Measurements from ENCODE around the gene EFCAB6. TPM values are rescaled to one million over a fixed set of nuclear protein-coding genes. Genes with fewer than 3 reads are reported as not detected.

EFCAB6 gene
- total RNA-seq, 1 donor from 2014 or later: 0.26 TPM

- DNase-seq (ENCODE audit: low read depth, low spot score): no peak
Measured at GRCh38 chr22:43643387-43643786, 168.7 kb downstream of the EFCAB6 start.

DNA sequence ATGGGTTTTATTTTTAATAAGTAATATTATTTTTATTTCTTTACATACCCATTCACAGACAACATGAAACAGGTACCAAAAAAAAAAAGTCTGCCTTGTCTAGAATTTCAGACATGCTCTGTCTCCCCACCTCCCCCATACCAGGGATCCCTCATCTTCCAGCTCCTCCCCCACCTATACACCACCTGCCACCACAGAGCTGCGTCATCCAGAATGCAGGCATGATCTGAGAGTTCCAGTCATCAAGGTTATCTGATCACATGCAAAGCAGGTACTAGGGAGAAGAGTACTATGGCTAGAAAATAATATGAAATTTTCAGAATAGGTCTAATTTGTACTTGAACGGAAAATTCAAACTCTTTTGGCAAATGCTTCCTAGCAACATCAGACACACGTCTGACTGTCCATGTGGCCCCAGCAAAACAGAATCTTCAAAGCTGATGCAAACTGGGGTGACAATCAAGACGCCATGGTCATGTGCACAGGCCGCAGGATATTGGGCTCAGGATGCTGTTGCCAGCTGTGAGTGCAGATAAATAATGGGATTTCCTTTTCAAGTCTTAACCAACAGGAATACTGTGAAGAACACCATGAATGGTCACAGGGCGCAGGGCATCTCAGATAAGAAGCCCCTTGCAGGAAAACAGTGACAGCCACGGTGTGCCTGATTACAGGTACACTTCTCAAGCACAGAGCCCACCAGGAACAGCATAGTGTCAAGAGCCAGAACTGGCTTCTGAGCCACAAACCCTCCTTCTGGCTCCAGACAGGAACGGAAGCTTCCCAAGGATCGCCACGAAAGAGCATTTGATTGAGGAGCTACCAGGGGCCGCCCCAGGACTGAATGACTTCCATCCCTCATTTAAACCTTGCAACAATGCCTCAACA, 169.5 kb downstream of the EFCAB6 start:
- no peak for DNase-seq (ENCODE audit: low read depth, low spot score)

GRCh38 chr22:43639228-43639948, 172.7 kb downstream of the EFCAB6 start:
- no peak for DNase-seq (ENCODE audit: low read depth, low spot score)

DNA sequence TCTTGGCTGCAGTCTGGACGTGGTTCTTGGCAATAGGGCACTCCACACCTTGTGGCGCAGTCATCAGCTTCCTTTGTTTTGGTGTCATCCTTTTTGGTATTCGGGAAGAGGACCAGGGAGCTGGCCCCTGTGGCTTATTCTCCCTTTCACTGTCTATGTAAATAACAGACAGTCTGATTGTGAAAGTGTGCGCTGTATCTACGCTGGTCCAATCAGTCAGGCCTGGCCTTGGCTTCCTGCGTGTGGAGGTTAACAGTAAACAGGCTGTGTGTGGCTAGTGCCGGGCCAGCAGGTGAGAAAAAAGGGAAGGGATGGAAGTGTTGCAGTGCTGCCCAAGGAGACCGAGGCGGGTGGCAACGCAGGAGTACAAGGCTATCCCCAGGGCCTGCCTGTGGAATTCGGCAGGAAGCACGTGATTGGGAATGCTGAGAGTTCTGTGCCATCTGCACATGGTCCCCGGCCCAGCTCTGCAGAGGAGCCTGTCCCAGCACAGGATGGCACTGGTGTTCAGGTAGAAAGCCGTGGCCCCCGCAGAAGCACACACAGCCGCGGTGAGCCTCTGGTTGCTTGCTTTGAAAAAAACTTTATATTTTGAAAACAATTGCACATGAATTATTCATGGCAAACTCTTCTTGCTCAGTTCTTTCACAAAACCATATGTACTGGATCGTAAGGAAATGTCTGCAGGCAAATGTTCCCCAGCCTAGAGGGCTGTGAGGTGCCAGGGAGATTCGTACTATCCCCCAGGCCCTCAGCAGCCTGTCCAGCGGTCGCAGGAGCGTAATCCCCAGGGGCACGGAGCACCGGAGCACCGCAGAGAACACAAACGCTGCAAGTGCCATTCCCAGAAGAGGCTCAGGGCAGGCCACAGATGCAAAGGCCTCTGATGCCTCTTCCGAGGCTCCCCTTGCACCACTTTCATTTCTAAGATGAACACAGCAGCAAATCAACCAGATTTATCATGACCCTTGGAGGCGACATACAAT, 174.5 kb downstream of the EFCAB6 start:
- no peak for DNase-seq (ENCODE audit: low read depth, low spot score)

- no peak for DNase-seq (ENCODE audit: low read depth, low spot score)
Measured at GRCh38 chr22:43636086-43636485, 176.0 kb downstream of the EFCAB6 start.

DNA sequence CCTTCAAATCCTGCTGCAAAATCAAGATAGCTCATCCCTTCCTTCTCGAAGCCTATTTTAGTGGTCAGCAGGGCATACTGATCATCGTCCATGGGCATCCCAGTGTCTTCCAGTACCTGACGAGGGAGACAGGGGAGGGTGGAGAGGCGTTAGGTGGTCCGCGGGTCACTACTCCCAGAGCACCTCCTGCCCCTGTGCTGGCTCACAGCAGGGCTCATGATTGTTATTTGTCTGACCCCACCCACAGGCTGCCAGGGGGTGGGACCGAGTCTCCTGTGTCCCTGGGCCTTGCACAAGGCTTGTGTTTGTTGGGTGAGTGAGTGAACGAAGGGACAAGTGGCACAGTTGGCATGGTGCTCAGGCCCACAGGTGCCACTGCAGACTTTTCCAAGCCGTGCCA, 177.0 kb downstream of the EFCAB6 start:
- DNase-seq (ENCODE audit: low read depth, low spot score): no peak

DNA sequence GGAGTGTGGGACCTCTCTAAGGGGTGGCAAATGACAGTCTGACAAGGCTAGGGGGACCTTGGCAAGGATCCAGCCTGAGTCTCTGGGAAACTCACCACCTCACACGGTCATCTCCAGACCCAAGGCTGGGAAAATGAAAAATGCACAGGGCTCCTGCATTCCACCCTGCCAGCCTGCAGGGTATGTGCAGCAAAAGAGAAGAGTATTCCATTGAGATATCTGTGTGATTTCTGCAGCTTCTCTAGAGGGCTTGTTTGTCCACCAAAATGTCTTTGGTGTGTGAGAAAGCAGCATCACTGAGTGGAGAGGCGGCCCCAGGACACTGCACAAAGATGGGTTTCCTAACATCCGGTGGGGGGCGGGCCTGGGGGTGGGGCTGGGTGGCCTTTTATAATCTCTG, 177.8 kb downstream of the EFCAB6 start:
- DNase-seq (ENCODE audit: low read depth, low spot score): no peak

- no peak for DNase-seq (ENCODE audit: low read depth, low spot score)
Measured at GRCh38 chr22:43633631-43634285, 178.3 kb downstream of the EFCAB6 start.

- DNase-seq (ENCODE audit: low read depth, low spot score): no peak
Measured at GRCh38 chr22:43631846-43632245, 180.3 kb downstream of the EFCAB6 start.

GRCh38 chr22:43631201-43631600, 180.9 kb downstream of the EFCAB6 start:
- DNase-seq (ENCODE audit: low read depth, low spot score): no peak

- no peak for DNase-seq (ENCODE audit: low read depth, low spot score)
Measured at GRCh38 chr22:43630451-43630850, 181.7 kb downstream of the EFCAB6 start.

DNA sequence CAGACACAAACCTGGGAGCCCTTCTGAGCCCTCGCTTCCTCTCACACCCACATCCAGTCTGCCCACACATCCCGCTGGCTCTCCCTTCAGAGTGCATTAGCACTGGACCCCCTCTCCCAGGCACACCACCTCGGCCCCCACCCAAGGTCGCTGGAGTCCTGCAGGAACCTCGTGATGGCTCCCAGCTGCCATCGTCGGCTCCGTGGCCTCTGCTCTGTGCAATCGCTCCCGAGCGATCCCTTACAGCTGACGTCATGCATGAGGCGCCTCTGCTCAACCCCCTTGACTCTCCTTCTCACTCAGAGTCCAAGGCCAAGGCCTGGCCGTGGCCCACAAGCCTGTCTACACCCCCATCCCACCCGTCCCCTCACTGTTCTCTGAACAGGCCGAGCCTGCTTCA, 183.9 kb downstream of the EFCAB6 start:
- no peak for DNase-seq (ENCODE audit: low read depth, low spot score)

- no peak for DNase-seq (ENCODE audit: low read depth, low spot score)
Measured at GRCh38 chr22:43627485-43628213, 184.5 kb downstream of the EFCAB6 start.

GRCh38 chr22:43625242-43625641, 186.9 kb downstream of the EFCAB6 start:
- DNase-seq (ENCODE audit: low read depth, low spot score): no peak

DNA sequence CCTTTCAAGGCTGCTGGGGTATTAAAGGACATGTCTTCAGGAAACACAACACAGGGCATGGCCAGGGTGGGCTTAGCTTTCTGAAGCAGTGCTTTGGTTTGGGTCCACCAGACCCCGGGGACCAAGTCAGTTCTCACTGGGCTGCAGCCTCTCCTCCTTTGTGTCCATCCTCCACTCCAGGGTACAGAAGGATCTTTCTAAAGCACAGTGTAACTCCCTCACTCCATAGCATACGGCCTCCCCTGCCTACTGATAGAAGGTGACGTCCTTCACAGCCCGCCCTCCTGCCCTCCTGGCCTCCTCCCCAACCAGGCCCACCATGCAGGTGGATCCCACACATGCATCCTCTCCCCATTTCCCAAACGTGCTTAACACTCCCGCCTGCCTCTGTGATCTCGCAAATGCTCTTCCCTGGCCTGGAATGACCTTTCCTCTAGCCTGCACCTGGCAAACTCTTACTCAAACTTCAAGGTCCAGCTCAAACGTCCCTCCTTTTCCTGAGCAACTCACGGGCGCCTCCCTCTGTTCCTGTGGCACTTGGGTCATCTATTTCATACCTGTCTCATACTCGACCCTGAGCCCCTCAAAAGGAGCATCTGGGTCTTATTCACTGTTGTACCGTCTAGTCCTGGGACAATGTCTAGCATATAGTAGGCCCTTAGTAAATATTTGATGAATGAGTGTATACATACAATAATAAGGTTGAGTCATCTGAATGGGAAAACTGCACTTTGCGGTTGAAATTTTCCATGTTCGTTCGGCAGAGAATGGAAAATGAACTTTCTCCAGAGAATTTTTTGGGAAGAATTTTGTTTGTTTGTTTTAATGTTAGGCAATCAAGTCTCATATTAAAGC, 187.7 kb downstream of the EFCAB6 start:
- no peak for DNase-seq (ENCODE audit: low read depth, low spot score)

GRCh38 chr22:43622886-43623285, 189.2 kb downstream of the EFCAB6 start:
- DNase-seq (ENCODE audit: low read depth, low spot score): no peak

DNA sequence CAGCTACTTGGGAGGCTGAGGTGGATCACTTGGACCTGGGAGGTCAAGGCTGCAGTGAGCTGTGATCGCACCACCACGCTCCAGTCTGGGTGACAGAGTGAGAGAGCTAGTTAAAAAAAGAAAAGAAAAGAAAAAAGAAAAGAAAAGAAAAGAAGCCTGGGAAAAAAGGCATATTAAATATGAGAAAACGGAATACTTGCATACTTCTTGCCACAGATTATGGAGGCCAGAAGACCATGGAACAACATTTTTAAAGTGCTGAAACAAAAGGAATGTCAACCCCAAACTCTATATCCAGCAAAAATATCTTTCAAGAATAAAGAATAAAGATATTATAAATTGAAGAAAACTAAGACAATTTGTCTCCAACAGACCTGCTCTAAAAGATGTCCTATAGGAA, 191.9 kb downstream of the EFCAB6 start:
- DNase-seq (ENCODE audit: low read depth, low spot score): no peak

DNA sequence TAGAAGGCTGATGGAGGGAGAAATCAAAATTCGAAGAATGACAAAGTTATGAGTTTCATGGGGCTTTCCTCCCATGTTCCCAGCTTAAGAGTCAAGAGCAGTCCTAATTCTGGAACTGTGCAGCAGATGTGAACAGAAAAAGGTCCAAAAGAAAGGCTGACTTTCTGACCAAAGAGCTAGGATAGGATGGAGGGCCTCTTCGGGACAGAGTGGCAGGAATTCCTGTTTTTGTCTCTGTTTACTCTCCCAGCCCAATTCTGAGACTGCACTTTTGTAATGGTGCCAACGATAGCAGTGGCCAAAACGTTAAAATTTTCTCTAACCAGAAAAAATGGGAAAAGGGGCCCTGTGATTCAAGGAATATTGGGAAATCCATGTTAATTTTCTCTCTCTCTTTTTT, 193.6 kb downstream of the EFCAB6 start:
- no peak for DNase-seq (ENCODE audit: low read depth, low spot score)

DNA sequence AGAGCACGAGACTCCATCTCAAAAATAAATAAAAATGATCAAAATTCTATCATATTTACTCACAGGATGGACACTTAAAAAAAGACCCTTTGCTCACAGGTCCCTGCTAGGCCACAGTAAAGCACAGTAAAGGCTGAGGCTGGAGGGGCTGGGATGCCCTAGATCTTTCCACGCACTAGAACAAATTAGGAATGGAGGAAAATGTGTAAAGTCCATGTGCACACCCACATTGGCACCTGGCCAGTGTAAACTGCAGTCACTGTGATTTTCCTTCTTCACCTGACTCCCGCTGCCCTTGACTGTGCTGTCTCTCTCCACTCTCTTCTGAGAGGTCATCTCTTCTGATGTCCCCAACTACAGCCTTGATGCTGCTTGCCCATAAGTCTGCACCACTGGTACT, 195.5 kb downstream of the EFCAB6 start:
- DNase-seq (ENCODE audit: low read depth, low spot score): no peak
